ENCODE results near the gene RPL26. TPM values are rescaled to one million over a fixed set of nuclear protein-coding genes. Genes with fewer than 3 reads are reported as not detected.
A peak's percentile ranks its signal among the peaks of the same experiment; 100 is the strongest.

RPL26 gene
- total and polyA plus RNA-seq, 7 donors = 3,681 to 6,374 (median 4,708) TPM

DNA sequence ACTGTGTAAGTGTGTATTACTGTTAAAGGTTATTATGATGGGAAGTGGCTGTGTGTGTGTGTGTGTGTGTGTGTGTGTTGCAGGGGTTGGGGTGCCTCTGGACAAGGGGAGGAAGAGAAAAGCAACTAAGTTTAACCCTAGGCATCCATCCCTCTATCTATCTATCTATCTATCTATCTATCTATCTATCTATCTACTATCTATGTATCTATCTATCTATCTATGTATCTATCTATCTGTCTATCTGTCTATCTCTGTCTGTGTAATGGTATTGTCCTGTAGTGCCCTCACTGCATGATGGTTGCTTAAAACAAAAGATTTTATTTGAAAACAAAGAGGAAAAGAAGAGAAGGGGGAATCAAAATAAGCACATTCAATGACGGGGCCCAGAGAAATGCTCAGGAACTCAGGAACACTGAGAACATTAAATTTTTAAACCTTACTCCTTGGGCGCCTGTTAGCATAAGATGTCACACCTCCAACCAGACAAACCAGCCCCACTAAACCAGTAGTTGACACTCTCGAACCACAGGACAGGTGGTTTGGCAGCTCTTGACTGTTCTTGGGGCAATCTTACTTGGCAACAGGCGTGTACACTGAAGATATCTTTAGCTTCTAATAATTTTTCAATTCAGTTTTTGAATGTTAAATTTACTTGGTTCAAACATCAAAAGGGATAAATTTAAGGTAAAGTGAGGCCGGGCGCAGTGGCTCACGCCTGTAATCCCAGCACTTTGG lies 5.1 kb upstream of the RPL26 start:
- Histone ChIP-seq H3K27me3 (peaks cover 0 to 8% (median 6%) of the 10 kb centered on the region in 3 donors), H3K36me3 (no peaks in the 10 kb centered on the region), H3K9me3 (no peaks in the 10 kb centered on the region), H3K4me3 (no peak overlapping the region), H3K27ac (no peak overlapping the region), H3K4me1 (peaks cover 0 to 19% (median 7%) of the 10 kb centered on the region in 4 donors)
- DNase-seq = peak; percentile 14
- WGBS, 2 donors = 86 to 88% methylated on average over 7 of the region's 7 CpGs
- intact Hi-C loops (cut with DNase I) = no loop called here
- TF ChIP-seq POLR2A (IDR thresholded peaks at IDR 0.05) = no peak
- TF ChIP-seq, protein P1, sequence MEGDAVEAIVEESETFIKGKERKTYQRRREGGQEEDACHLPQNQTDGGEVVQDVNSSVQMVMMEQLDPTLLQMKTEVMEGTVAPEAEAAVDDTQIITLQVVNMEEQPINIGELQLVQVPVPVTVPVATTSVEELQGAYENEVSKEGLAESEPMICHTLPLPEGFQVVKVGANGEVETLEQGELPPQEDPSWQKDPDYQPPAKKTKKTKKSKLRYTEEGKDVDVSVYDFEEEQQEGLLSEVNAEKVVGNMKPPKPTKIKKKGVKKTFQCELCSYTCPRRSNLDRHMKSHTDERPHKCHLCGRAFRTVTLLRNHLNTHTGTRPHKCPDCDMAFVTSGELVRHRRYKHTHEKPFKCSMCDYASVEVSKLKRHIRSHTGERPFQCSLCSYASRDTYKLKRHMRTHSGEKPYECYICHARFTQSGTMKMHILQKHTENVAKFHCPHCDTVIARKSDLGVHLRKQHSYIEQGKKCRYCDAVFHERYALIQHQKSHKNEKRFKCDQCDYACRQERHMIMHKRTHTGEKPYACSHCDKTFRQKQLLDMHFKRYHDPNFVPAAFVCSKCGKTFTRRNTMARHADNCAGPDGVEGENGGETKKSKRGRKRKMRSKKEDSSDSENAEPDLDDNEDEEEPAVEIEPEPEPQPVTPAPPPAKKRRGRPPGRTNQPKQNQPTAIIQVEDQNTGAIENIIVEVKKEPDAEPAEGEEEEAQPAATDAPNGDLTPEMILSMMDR (IDR thresholded peaks at IDR 0.05) = no peak
- TF ChIP-seq EP300 (IDR thresholded peaks at IDR 0.05) = no peak

DNA sequence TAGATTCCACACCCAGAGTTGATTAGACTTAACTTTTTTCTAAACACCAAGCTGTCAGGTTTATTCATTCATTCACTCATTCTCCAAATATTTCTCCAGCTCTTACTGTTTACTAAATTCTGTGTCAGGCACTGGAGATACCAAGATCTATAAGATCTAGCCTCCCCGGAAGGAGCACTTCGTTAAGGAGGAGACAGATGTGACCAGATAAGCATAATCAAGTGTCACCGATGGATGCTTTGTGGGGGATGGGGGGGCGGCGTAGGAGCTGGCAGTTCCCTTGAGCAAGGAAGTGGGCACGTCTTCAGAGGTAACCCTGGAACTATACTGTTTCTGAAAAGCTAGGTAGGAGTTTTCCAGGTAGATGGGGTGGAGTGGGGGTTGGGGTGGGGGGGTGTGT lies 3.8 kb upstream of the RPL26 start:
- Histone ChIP-seq H3K4me3 (no peak overlapping the region), H3K9me3 (no peaks in the 10 kb centered on the region), H3K36me3 (peaks cover 0 to 2% (median 0%) of the 10 kb centered on the region in 4 donors), H3K4me1 (peaks cover 0 to 27% (median 12%) of the 10 kb centered on the region in 4 donors), H3K27me3 (no peaks in the 10 kb centered on the region), H3K27ac (no peak overlapping the region)
- 86 to 88% methylated on average over 6 of the region's 6 CpGs for WGBS, 2 donors
- intact Hi-C loops (cut with DNase I) = no loop called here
- peak; percentile 19 for DNase-seq
- TF ChIP-seq POLR2A (IDR thresholded peaks at IDR 0.05) (no peak), EP300 (IDR thresholded peaks at IDR 0.05) (no peak), POLR2AphosphoS5 (IDR thresholded peaks at IDR 0.05) (no peak)
- TF ChIP-seq, protein P1 (IDR thresholded peaks at IDR 0.05) = no peak

DNA sequence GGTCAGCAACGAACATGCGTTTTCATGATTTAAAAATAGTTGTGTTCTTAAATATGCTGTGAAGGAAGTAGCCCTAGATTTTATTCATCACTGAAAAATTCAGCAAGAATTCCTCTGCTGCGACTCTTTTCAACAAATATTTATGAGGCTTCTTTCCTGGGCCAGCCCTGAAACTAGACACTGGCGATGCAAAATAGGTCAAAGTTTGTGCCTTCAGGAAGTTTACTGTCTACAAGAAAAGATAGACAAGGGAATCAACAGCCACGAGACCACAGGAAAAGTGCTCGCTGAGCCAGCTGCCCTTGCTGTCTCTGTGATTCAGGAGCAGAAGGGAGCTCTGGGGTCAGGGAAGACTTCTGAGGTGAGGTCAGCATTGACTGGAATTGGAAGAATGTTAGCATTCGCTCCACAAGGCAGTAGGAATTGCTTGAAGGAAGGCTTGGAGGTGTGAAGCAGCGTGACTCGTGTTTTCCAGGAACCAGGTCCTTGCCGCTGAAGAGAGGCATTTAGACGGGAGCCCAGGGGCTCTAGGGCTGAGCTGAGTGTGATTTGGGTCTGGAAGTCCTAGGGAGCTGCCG lies 1.9 kb upstream of the RPL26 start:
- Histone ChIP-seq H3K4me3 (no peak overlapping the region), H3K4me1 (peaks cover 0 to 41% (median 32%) of the 10 kb centered on the region in 4 donors), H3K9me3 (no peaks in the 10 kb centered on the region), H3K27me3 (no peaks in the 10 kb centered on the region), H3K27ac (peak overlapping the region in 1 of 4 donors; percentile 93), H3K36me3 (peaks cover 8 to 22% (median 15%) of the 10 kb centered on the region in 4 donors)
- TF ChIP-seq EP300 (IDR thresholded peaks at IDR 0.05) = no peak
- TF ChIP-seq POLR2AphosphoS5 (IDR thresholded peaks at IDR 0.05) = no peak
- no peak for TF ChIP-seq POLR2A (IDR thresholded peaks at IDR 0.05)
- TF ChIP-seq, protein P1 (IDR thresholded peaks at IDR 0.05) = no peak
- intact Hi-C loops (cut with DNase I) = loop anchor here (5.0 kb wide), 2 partner anchors 138 to 857 kb away; partner anchors contain the start of genes CTC1 and PFAS
- 81 to 85% methylated on average over 12 of the region's 12 CpGs for WGBS, 2 donors
- DNase-seq = no peak

DNA sequence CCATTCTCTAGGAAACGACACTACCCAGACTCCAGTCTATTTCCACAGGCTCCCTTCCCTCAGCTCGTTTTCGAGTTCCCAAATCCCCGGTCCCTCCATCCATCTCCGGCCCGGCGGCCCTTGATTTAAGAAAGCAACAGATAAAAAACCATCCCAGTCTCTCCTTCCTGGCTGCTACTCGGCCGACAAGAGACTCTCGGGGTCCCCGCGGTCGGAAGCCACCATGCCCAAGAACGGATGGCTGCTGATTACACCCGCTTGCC lies 182 bp downstream of the RPL26 start:
- Histone ChIP-seq H3K4me3 (peak overlapping the region; percentile 64 to 84 (median 72)), H3K27ac (peak overlapping the region; percentile 87 to 94 (median 92)), H3K36me3 (peaks cover 8 to 42% (median 35%) of the 10 kb centered on the region in 4 donors), H3K4me1 (peaks cover 0 to 46% (median 34%) of the 10 kb centered on the region in 4 donors), H3K9me3 (no peaks in the 10 kb centered on the region), H3K27me3 (no peaks in the 10 kb centered on the region)
- DNase-seq = no peak
- 0 to 2% methylated on average over 15 of the region's 15 CpGs for WGBS, 2 donors
- TF ChIP-seq POLR2A (IDR thresholded peaks at IDR 0.05) = peak; percentile 74 to 84
- TF ChIP-seq, protein P1 (IDR thresholded peaks at IDR 0.05) = no peak
- intact Hi-C loops (cut with DNase I) = loop anchor here (1.0 to 5.0 kb wide), 3 partner anchors 52 to 859 kb away; partner anchors contain the start of genes CTC1, NDEL1 and PFAS

All from sigmoid colon (tissue), 7 donors.